NCI-H2196 (cell line): ENCODE data around the gene HOXA5.

Experiments
- DNase-seq: peaks from one replicate; lab custom pipeline; 2025; ENCODE audit not compliant: unreplicated experiment; lab: John Stamatoyannopoulos, UW

HOXA5 gene

DNA sequence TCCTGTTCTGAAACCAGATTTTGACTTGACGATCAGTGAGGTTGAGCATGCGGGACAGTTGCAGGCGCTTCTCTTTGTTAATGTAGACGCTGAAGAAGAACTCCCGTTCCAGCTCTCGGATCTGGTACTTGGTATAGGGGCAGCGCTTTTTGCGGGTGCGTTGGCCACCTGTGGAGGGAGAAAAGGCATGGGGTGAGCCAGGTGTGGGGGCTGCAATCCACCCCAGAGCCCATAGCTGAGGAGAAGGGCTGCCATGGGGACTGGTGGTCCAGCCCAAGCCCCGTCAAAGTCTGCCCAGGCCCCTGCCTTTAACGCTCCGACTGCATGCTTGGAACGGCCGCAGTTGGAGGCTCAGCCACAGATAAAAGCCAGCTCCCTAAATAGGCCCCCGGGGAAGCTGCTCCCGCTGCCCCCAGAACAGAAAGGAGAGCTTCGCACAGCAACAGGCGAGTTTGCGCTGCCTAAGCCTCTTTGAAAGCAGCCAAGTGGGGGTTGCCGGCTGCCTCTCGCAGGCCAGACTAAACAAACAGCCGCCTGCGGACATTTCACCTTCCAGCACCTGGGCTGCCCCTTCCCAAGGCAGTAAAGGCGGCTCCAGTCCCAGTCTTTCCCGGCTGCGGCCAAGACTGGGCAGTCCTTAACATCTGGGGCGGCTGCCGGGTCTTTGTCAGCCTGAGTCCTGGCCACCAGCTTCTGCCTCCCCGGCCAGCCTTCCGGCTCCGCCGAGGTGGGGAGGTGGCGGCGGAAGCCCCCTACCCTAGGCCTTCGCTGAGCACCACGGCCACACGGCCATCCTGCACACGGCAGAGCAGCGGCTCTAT, 39.6 kb upstream of the HOXA5 start:
- no peak for DNase-seq

- DNase-seq = no peak
These were observed 38.9 kb upstream of the HOXA5 start for GRCh38 chr7:27182285-27182841.

- no peak for DNase-seq
These were observed 38.4 kb upstream of the HOXA5 start for GRCh38 chr7:27181795-27182275.

DNA sequence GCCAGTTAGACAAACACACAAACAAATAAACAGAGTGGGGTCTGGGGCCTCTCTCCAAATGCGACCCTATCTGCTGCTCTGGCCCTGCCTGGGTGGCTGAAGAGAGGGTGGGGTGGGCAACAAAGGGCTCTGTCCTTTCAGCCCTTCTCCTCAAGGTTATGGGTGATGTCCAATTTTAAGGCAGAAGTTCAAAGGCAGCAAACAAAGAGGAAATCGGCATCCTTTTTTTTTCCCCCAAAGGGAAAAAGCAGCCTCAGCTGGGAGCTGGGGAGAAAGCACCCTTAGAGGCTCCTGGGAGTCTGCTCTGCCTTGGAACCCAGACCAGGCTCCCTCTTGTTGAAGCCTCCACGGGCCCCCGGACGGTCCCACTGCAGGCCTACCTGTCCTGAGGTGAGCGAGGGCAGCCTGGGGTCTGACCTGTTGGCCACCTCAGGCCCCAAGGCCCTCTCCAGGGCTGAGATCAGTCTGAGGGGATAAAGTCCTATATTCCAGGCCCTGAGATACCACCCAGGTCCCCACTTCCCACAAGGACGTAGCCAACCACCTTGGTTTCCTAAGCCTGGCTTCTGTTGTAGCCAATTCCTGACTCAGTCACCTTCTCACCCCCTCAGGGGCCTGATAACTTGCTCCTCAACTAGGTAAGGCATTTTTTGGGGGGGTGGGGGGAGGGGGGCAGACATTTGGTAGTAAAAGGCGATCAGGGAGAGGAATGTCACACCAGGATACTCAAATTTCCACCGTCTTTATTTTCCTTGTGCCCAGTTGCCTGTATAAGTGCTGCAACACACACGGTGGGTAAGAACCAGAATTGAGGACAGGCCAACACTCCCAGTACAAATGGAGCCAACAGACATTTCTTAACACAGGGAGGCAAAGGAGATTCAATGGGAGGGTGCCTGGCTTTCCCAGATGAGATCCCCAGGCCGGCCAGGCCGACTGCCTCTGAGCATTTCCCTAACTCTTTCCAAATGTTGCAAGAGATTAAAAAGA, 37.2 kb upstream of the HOXA5 start:
- DNase-seq = no peak

- no peak for DNase-seq
These were observed 36.3 kb upstream of the HOXA5 start for GRCh38 chr7:27179503-27180430.

- DNase-seq = no peak
These were observed 35.5 kb upstream of the HOXA5 start for GRCh38 chr7:27179030-27179429.

DNA sequence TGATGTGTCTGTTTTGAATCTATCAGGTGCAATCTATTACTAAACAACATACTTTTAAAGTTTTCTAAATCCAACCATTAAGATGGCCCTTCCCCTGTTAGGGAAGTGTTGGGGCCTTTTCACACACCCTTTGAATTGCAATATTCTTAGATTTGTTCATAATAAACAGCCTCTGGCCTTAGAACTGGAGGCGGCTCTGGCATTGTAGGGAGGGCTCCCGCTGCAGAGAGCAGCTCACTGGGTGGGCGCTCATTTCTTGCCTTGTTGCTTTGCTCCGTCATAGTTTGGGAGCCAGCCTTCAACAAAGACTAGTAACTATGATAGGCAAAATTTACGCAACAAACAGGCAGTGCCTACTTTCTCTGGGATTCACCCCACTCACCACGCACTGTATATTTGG, 34.9 kb upstream of the HOXA5 start:
- DNase-seq = no peak

DNA sequence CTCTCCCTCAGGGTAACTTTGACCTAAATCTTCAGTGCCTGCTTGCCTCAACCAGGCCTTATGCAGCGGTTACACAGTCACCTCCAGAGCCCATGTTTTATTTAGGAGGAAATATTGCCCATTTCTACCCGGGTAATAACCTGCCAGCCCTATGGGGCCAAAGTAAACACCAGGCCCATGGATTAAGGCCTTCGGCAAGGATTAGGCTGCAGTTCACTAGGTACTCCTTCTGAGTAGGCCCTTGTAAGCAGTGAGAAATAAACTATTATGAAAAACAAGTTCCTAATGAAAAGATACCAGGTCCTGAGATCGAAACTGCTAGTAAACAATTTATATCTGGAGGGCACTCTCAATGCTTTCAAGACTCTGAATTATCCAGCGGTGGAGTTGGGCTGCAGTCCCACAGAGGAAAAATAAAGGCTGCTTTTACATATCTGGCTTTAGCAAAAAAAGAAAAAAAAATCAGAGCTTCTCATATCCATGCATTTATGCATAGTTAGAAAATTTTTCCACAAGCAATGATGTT, 34.4 kb upstream of the HOXA5 start:
- DNase-seq = no peak

DNA sequence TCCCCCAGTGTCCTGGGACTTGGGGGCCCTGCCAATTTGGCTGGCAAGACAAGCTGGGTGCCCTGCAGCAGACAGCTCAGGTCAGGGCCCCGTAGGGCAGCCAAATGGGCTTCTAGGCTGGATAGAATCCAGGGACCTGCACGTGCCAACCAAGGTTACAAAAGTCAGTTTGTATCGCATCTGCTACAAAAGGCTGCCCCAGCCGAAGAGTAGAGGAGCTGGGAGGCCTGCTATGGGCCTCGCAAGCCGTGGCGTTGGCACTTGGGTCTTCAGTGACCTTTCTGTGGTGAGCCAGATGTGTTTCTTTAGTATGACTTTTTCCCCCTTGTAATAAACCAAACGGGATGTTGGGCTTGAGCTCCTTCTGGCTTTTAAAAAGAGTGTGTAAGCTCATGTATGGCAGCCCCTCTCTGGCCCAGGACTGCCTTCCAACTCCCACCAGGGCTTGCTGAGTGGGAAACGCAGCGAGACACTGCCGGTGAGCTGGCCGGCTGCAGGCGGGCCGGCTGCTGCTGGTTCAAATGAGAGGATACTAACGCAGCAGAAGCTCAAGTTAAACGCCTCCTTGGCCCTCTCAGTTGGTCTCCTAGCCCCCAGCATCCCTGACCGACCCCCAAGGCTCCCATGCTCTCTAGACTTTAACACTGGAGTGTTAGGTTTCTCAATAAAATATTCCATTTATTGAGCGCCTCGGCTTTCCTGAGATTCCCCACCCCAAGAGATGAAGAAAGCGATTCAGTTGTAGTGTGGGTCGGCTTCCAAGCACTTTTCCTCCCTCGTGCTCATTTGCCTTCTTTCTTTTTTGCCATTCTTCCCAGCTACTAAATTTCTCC, 33.7 kb upstream of the HOXA5 start:
- DNase-seq = no peak

DNA sequence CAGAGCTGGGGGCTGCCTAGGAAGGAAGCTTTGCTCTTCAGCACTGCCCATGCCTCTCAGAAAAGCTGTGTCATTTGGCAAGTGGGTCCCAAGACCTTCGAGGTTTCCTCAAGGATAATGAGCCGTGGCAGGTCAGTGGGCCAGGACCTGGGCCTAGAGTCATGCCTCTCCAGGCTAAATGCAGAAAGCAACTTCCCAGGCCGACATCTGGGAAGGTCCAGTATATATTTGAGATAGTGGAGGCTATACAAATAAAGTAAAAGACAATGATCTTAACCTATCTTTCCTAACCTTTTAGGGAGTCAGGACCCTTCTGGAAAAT, 33.0 kb upstream of the HOXA5 start:
- no peak for DNase-seq

DNA sequence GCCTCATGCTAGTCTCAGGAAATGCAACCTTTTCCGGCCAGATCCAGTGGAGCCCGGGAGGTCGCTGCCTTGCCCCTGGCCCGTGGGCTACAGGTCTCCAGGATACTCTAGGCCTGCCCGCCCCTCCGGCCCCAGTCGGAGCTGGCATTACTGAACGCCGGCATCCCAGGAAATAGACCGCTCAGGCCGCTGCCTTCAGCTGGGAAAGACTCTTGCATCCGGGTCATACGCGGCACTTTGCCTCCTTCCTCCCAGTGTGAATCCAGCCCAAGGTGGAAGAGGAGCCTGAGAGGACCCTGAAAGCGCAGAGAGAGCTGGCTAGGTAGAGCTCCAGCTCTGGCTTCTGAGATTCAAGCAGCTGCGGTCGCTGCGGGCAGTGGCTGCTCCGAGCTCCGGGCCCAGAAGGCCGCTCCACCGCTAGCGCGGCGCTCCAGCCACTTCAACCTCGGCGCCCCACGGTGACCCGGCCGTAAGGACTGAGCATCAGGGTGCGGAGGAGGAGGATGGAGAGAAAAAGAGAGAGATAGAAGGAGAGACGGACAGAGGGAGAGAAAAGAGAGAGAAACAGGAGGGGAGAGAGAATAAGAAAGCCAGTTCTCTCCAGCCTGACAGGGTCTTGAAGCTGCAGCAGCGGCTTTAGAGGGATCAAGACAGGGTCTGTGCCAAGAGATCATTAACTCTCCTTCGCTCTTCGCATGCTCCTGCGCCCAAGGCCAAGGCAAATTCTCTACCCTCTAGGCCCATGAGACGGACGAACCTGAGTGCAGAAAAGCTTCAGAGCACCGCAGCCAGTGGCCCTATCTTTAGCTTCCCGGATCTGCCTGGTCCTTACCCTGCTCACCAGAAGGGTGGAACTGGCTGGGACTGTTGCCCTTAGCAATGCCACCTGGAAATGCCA, 32.4 kb upstream of the HOXA5 start:
- no peak for DNase-seq

- no peak for DNase-seq
These were observed 31.6 kb upstream of the HOXA5 start for GRCh38 chr7:27174874-27175625.

- DNase-seq = no peak
These were observed 30.7 kb upstream of the HOXA5 start, which contains the start of gene HOXA10 for GRCh38 chr7:27173956-27174873. Gene HOXA10, minus strand, starts transcription at chr7:27174320. Its CDS starts 14 bp downstream, at chr7:27174306.

- peak; percentile 52 for DNase-seq
These were observed 30.1 kb upstream of the HOXA5 start for GRCh38 chr7:27173511-27173955.

DNA sequence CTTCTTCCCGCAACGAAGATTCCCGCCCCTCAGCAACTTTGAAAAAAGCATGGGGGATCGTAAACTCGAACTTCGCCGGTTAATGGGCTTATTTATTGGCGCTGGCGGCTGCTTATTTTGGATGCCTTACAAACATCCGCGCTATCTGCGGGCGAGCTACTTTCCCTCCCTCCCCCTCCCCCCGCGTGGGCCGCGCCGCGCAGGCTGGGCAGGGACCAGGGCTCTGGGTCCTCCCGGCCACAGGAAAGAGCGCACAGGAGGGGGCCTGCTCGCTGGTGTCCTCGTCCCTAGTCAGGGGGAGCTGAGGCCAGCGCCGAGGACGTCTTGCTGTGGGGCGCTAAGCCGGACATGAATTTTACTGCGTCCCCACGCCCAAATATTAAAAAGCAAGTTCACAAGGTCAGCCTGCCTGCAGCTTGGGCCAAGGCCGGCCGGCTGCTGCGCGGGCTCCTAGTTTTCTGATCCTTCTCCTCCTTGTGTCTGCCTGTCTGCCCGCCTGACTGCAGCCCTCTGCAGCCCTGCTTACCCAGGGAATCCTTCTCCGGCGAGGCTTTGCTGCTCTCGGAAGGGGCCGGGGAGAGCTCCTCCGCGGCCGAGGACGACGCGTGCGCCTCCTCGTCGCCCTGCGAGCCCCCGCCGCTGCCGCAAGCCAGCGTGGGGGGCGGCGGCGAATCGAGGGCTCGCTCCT, 29.5 kb upstream of the HOXA5 start:
- peak; percentile 28 for DNase-seq

GRCh38 chr7:27172315-27172774, 28.9 kb upstream of the HOXA5 start:
- DNase-seq = no peak
